OCI-LY7 (cell line): ENCODE results near the gene SMYD4. TPM values are rescaled to one million over a fixed set of nuclear protein-coding genes. Genes with fewer than 3 reads are reported as not detected.

ENCODE experiments used
- BruUV-seq: library from RNA; stranded (reverse); fragments of 400-500 nt; replicated peaks from 2 replicates; lab custom pipeline; 2021; lab: Mats Ljungman, UMichigan
- CTCF ChIA-PET: fragments of 300-600 bp; sonication (Branson Sonifier 250); formaldehyde crosslinking; loops from one replicate; lab custom pipeline; 2022; ENCODE audit warnings: antibody characterized with exemption; ENCODE audit not compliant: unreplicated experiment; lab: Charles Lee
- POLR2A ChIA-PET: fragments of 300-600 bp; sonication (Branson Sonifier 250); formaldehyde crosslinking; loops from one replicate; lab custom pipeline; 2022; ENCODE audit warnings: antibody characterized with exemption; lab: Charles Lee
- DNase-seq: peaks from one replicate; pipeline ENCODE4 v3.0.0-alpha.2; 2015; ENCODE audit warnings: low spot score
- H2AFZ ChIP-seq: fragments of 200-600 bp; sonication (generic), shearing (Covaris generic); 2 replicates; pipeline ENCODE4 v1.6.1; 2014; ENCODE audit warnings: mild to moderate bottlenecking, antibody characterized with exemption, low read length, moderate library complexity
- H3K27ac ChIP-seq: fragments of 200-600 bp; sonication (generic); 2 replicates; pipeline ENCODE4 v1.5.1; 2014; ENCODE audit warnings: mixed run types, low read depth, mild to moderate bottlenecking, moderate library complexity, low read length, inconsistent platforms; ENCODE audit not compliant: poor library complexity, severe bottlenecking
- H3K36me3 ChIP-seq: fragments of 200-600 bp; sonication (generic); 2 replicates; pipeline ENCODE4 v1.6.1; 2014; ENCODE audit warnings: mild to moderate bottlenecking, antibody characterized with exemption, low read length, moderate library complexity, mixed read lengths; ENCODE audit not compliant: insufficient read depth
- H3K4me1 ChIP-seq: fragments of 200-600 bp; sonication (generic); 2 replicates; pipeline ENCODE4 v1.5.1; 2014; ENCODE audit warnings: mild to moderate bottlenecking, low read length; ENCODE audit not compliant: insufficient read depth, poor library complexity, severe bottlenecking
- H3K4me2 ChIP-seq: fragments of 200-600 bp; sonication (generic); 2 replicates; pipeline ENCODE4 v1.6.1; 2014; ENCODE audit warnings: mild to moderate bottlenecking, low read length
- H3K4me3 ChIP-seq: fragments of 200-600 bp; sonication (generic); 2 replicates; pipeline ENCODE4 v1.5.1; 2014; ENCODE audit warnings: mild to moderate bottlenecking, low read depth, low read length; ENCODE audit not compliant: poor library complexity, severe bottlenecking
- H3K79me2 ChIP-seq: fragments of 200-600 bp; sonication (generic); 2 replicates; pipeline ENCODE4 v1.6.1; 2016; ENCODE audit warnings: low read depth, mild to moderate bottlenecking, low read length, moderate library complexity, mixed read lengths; ENCODE audit not compliant: insufficient read depth
- H3K9me2 ChIP-seq: fragments of 200-600 bp; sonication (generic); 2 replicates; pipeline ENCODE4 v1.6.1; 2016; ENCODE audit warnings: mild to moderate bottlenecking, low read length, mixed read lengths; ENCODE audit not compliant: insufficient read depth
- H3K9me3 ChIP-seq: fragments of 200-600 bp; sonication (generic); 2 replicates; pipeline ENCODE4 v1.6.1; 2014; ENCODE audit warnings: mild to moderate bottlenecking, mixed run types, low read length, mixed read lengths
- H4K20me1 ChIP-seq: fragments of 200-600 bp; sonication (generic); 2 replicates; pipeline ENCODE4 v1.6.1; 2014; ENCODE audit warnings: mild to moderate bottlenecking, antibody characterized with exemption, low read length, moderate library complexity, mixed read lengths; ENCODE audit not compliant: insufficient read depth
- CTCF ChIP-seq: fragments of 200-600 bp; sonication (generic); conservative IDR thresholded peaks from 2 replicates; pipeline ENCODE4 v1.5.1; 2014; ENCODE audit warnings: mild to moderate bottlenecking, antibody characterized with exemption, low read length, moderate library complexity, mixed read lengths
- EZH2phosphoT487 ChIP-seq: fragments of 200-600 bp; sonication (generic); IDR thresholded peaks from 2 replicates; pipeline ENCODE4 v1.6.1; 2018; ENCODE audit warnings: low read depth, borderline replicate concordance, mild to moderate bottlenecking, mixed run types, antibody characterized with exemption, low read length, moderate library complexity, mixed read lengths
- intact Hi-C: fragments of 100-400 bp; cut with micrococcal nuclease; formaldehyde crosslinking; loops from one replicate; pipeline ENCODE4 v1.10.0; 2022; ENCODE audit not compliant: unreplicated experiment
- total RNA-seq, 2 experiments: library from RNA; depleted of rRNA in 1 of 2; stranded (reverse); fragments of >200 nt in 1 of 2; shearing (Covaris generic) in 1 of 2; gene quantifications; 2 replicates each; pipeline ENCODE4 v1.2.3, GENCODE V29; 2014 to 2022

SMYD4 gene
- total RNA-seq, 2 experiments from 2014 or later, result 27.5 to 33.5 TPM

GRCh38 chr17:1807890-1808289 lies 21.8 kb downstream of the SMYD4 start:
- ChIA-PET POLR2A (no interaction called here), CTCF (no interaction called here)
- Histone ChIP-seq H4K20me1 (no peaks in the 10 kb centered on the region), H3K4me2 (no peak overlapping the region), H3K79me2 (no peaks in the 10 kb centered on the region), H3K4me3 (no peak overlapping the region), H3K27ac (no peak overlapping the region), H3K9me3 (no peaks in the 10 kb centered on the region), H2AFZ (no peak overlapping the region), H3K9me2 (no peaks in the 10 kb centered on the region), H3K4me1 (no peaks in the 10 kb centered on the region), H3K36me3 (peaks cover 58% of the 10 kb centered on the region)
- no TSS peak for BruUV-seq
- TF ChIP-seq CTCF, result no peak
- no peak for TF ChIP-seq EZH2phosphoT487
- intact Hi-C loops, result no loop called here
- DNase-seq, result no peak

- Histone ChIP-seq H2AFZ (no peak overlapping the region), H3K36me3 (peaks cover 54% of the 10 kb centered on the region), H3K4me1 (no peaks in the 10 kb centered on the region), H3K4me3 (no peak overlapping the region), H3K9me3 (no peaks in the 10 kb centered on the region), H3K4me2 (no peak overlapping the region), H4K20me1 (no peaks in the 10 kb centered on the region), H3K79me2 (no peaks in the 10 kb centered on the region), H3K9me2 (no peaks in the 10 kb centered on the region), H3K27ac (no peak overlapping the region)
- no TSS peak for BruUV-seq
- ChIA-PET POLR2A (interaction anchor here (0.5 kb wide), 1 partner anchor 18 kb away, joined by 3 read pairs; no protein-coding TSS in a partner anchor), CTCF (no interaction called here)
- intact Hi-C loops, result no loop called here
- no peak for DNase-seq
- no peak for TF ChIP-seq CTCF
- no peak for TF ChIP-seq EZH2phosphoT487
Observed at GRCh38 chr17:1803280-1803679, 26.4 kb downstream of the SMYD4 start.

GRCh38 chr17:1802429-1802828 lies 27.3 kb downstream of the SMYD4 start:
- BruUV-seq, result no TSS peak
- Histone ChIP-seq H3K4me2 (no peak overlapping the region), H3K36me3 (peaks cover 52% of the 10 kb centered on the region), H3K27ac (no peak overlapping the region), H3K9me2 (no peaks in the 10 kb centered on the region), H4K20me1 (no peaks in the 10 kb centered on the region), H3K4me1 (no peaks in the 10 kb centered on the region), H3K9me3 (no peaks in the 10 kb centered on the region), H2AFZ (no peak overlapping the region), H3K4me3 (no peak overlapping the region), H3K79me2 (no peaks in the 10 kb centered on the region)
- intact Hi-C loops, result no loop called here
- TF ChIP-seq EZH2phosphoT487, result no peak
- no peak for TF ChIP-seq CTCF
- ChIA-PET POLR2A (no interaction called here), CTCF (no interaction called here)
- DNase-seq, result no peak
